Smooth muscle cell (in vitro differentiated cells): ENCODE data around the gene CAMK2D. TPM values are rescaled to one million over a fixed set of nuclear protein-coding genes. Genes with fewer than 3 reads are reported as not detected.

ENCODE experiments used
- DNase-seq: peaks from one replicate; lab custom pipeline; 2025; ENCODE audit not compliant: unreplicated experiment; lab: John Stamatoyannopoulos, UW
- H2AFZ ChIP-seq: fragments of 200-600 bp; sonication (generic); 2 replicates; pipeline ENCODE4 v1.6.0; 2016; ENCODE audit warnings: antibody characterized with exemption, low read depth, mild to moderate bottlenecking
- H3F3A ChIP-seq: fragments of 200-600 bp; sonication (generic); 2 replicates; pipeline ENCODE4 v1.6.0; 2017; ENCODE audit warnings: antibody characterized with exemption, low read depth
- H3K27ac ChIP-seq: fragments of 200-600 bp; sonication (generic); 2 replicates; pipeline ENCODE4 v1.5.1; 2016; ENCODE audit warnings: low read depth, mild to moderate bottlenecking
- H3K27me3 ChIP-seq: fragments of 200-600 bp; sonication (generic); 2 replicates; pipeline ENCODE4 v1.6.1; 2016; ENCODE audit warnings: low read depth, mild to moderate bottlenecking
- H3K36me3 ChIP-seq: fragments of 200-600 bp; sonication (generic); 2 replicates; pipeline ENCODE4 v1.5.1; 2016; ENCODE audit warnings: low read depth
- H3K4me1 ChIP-seq: fragments of 200-600 bp; sonication (generic); 2 replicates; pipeline ENCODE4 v1.5.1; 2016; ENCODE audit warnings: low read depth
- H3K4me2 ChIP-seq: fragments of 200-600 bp; sonication (generic); 2 replicates; pipeline ENCODE4 v1.6.0; 2016; ENCODE audit warnings: mild to moderate bottlenecking
- H3K4me3 ChIP-seq: fragments of 200-600 bp; sonication (generic); 2 replicates; pipeline ENCODE4 v1.5.1; 2016; ENCODE audit warnings: mild to moderate bottlenecking
- H3K79me2 ChIP-seq: fragments of 200-600 bp; sonication (generic); 2 replicates; pipeline ENCODE4 v1.6.0; 2016; ENCODE audit warnings: low read depth, mild to moderate bottlenecking
- H3K9ac ChIP-seq: fragments of 200-600 bp; sonication (generic); 2 replicates; pipeline ENCODE4 v1.6.0; 2016; ENCODE audit warnings: low read depth
- H3K9me3 ChIP-seq: fragments of 200-600 bp; sonication (generic); replicated peaks from 2 replicates; pipeline ENCODE4 v1.5.1; 2016; ENCODE audit warnings: low read depth
- H4K20me1 ChIP-seq: fragments of 200-600 bp; sonication (generic); 2 replicates; pipeline ENCODE4 v1.6.0; 2016; ENCODE audit warnings: low read depth
- CTCF ChIP-seq: fragments of 200-600 bp; sonication (generic); IDR thresholded peaks from 2 replicates; pipeline ENCODE4 v1.5.1; 2017; ENCODE audit warnings: borderline replicate concordance, mild to moderate bottlenecking, antibody characterized with exemption; ENCODE audit not compliant: insufficient read depth, poor library complexity, severe bottlenecking
- WGBS: methylation state at CpG from one replicate; pipeline ENCODE4 v1.1.7; 2016; ENCODE audit warnings: low lambda C conversion rate; 5-methylcytosine and 5-hydroxymethylcytosine counted together
- polyA plus RNA-seq: library from polyadenylated mRNA; unstranded; fragments of >200 nt; fragmentation: Nextera tagmentation; extraction: Ambion mirVana; gene quantifications from 2 replicates; pipeline ENCODE4 v1.2.1, GENCODE V29; 2016
- total RNA-seq: library from RNA; depleted of rRNA; stranded (reverse); fragments of >200 nt; gene quantifications from 2 replicates; pipeline ENCODE4 v1.2.3, GENCODE V29; 2014

The CAMK2D gene
- total and polyA plus RNA-seq, 2 experiments from 2014 or later = 17.2 to 36.0 TPM

GRCh38 chr4:113637823-113638561 lies 123.5 kb downstream of the CAMK2D start:
- Histone ChIP-seq H2AFZ (no peak overlapping the region), H3K27ac (no peak overlapping the region), H3K36me3 (no peaks in the 10 kb centered on the region), H3K9me3 (no peaks in the 10 kb centered on the region), H4K20me1 (peaks cover 72% of the 10 kb centered on the region), H3F3A (no peaks in the 10 kb centered on the region), H3K4me2 (no peak overlapping the region), H3K27me3 (no peaks in the 10 kb centered on the region), H3K4me1 (peaks cover 6% of the 10 kb centered on the region), H3K79me2 (peaks cover 5% of the 10 kb centered on the region), H3K9ac (no peak overlapping the region), H3K4me3 (no peak overlapping the region)
- TF ChIP-seq CTCF = no peak
- 84% methylated on average over 2 of the region's 2 CpGs for WGBS
- DNase-seq = no peak

GRCh38 chr4:113637363-113637762 lies 124.2 kb downstream of the CAMK2D start:
- Histone ChIP-seq H4K20me1 (peaks cover 74% of the 10 kb centered on the region), H3K27ac (no peak overlapping the region)

GRCh38 chr4:113636877-113637276 lies 124.7 kb downstream of the CAMK2D start:
- Histone ChIP-seq H3K27ac (no peak overlapping the region), H3K9ac (no peak overlapping the region), H3K79me2 (peaks cover 5% of the 10 kb centered on the region), H3K27me3 (no peaks in the 10 kb centered on the region), H3K4me1 (peaks cover 6% of the 10 kb centered on the region), H4K20me1 (peaks cover 72% of the 10 kb centered on the region), H2AFZ (no peak overlapping the region), H3K9me3 (no peaks in the 10 kb centered on the region), H3K4me2 (no peak overlapping the region), H3F3A (no peaks in the 10 kb centered on the region), H3K4me3 (no peak overlapping the region), H3K36me3 (no peaks in the 10 kb centered on the region)
- no peak for TF ChIP-seq CTCF
- no peak for DNase-seq

More at GRCh38 chr4:113637363-113637762, 124.2 kb downstream of the CAMK2D start:
- Histone ChIP-seq H3K79me2 (peaks cover 5% of the 10 kb centered on the region), H3K4me1 (peaks cover 6% of the 10 kb centered on the region), H3K9me3 (no peaks in the 10 kb centered on the region), H3K27me3 (no peaks in the 10 kb centered on the region), H2AFZ (no peak overlapping the region), H3F3A (no peaks in the 10 kb centered on the region), H3K36me3 (no peaks in the 10 kb centered on the region), H3K9ac (no peak overlapping the region), H3K4me3 (no peak overlapping the region), H3K4me2 (no peak overlapping the region)
- TF ChIP-seq CTCF = no peak
- WGBS = 18% methylated on average over 1 of the region's 1 CpG
- no peak for DNase-seq

- TF ChIP-seq CTCF = no peak
- peaks cover 6% of the 10 kb centered on the region for H3K4me1 ChIP-seq
- H3F3A ChIP-seq = no peaks in the 10 kb centered on the region
- H3K27ac ChIP-seq = no peak overlapping the region
- no peaks in the 10 kb centered on the region for H3K36me3 ChIP-seq
- DNase-seq = no peak
- H3K79me2 ChIP-seq = peaks cover 5% of the 10 kb centered on the region
- WGBS = 93% methylated on average over 3 of the region's 3 CpGs
- H3K9ac ChIP-seq = no peak overlapping the region
- no peaks in the 10 kb centered on the region for H3K9me3 ChIP-seq
- H3K27me3 ChIP-seq = no peaks in the 10 kb centered on the region
- H3K4me2 ChIP-seq = no peak overlapping the region
- peaks cover 71% of the 10 kb centered on the region for H4K20me1 ChIP-seq
- no peak overlapping the region for H3K4me3 ChIP-seq
- no peak overlapping the region for H2AFZ ChIP-seq
These were observed 125.1 kb downstream of the CAMK2D start for GRCh38 chr4:113636438-113636818.
